ENCODE results near the gene C2CD5.
A peak's percentile ranks its signal among the peaks of the same experiment; 100 is the strongest.

Gene C2CD5

GRCh38 chr12:22443379-22444316, 100.7 kb downstream of the C2CD5 start:
- peak; percentile 76 for DNase-seq
- in situ Hi-C loops (cut with MboI; ENCODE audit: low pct_unique_long_range_greater_than_20kb, low sequenced_read_pairs) = loop anchor here (25.0 kb wide), 1 partner anchor 356 kb away; no protein-coding TSS in a partner anchor

DNA sequence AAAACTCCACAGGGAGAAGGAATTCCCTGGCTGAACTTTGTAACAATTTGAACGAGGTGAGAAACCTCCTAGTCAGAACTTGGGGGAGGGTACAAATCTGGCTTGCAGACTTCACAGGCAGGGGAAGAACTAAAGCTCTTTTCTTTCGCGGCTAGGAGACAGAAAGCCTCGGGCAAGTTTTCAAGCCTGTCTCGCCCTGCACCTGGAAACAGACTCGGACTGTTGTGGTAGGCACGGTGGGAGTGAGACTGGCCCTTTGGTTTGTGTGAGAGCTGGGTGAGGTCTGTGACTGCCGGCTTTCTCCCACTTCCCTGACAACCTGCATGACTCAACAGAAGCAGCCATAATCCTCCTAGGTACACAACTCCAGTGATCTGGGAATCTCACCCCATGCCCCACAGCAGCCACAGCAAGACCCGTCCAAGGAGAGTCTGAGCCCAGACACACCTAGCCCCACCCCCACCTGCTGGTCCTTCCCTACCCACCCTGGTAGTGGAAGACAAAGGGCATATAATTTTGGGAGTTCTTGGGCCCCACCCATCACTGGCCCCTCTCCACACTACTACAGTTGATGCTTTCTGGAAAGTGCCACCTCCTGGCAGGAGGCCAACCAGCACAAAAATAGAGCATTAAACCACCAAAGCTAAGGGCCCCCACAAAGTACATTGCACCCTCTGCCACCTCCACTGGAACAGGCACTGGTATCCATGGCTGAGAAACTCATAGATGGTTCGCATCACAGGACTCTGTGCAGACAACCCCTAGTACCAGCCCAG, 107.1 kb downstream of the C2CD5 start:
- no peak for DNase-seq
- in situ Hi-C loops (cut with MboI; ENCODE audit: low pct_unique_long_range_greater_than_20kb, low sequenced_read_pairs) = loop anchor here (25.0 kb wide), 1 partner anchor 350 kb away; no protein-coding TSS in a partner anchor

DNA sequence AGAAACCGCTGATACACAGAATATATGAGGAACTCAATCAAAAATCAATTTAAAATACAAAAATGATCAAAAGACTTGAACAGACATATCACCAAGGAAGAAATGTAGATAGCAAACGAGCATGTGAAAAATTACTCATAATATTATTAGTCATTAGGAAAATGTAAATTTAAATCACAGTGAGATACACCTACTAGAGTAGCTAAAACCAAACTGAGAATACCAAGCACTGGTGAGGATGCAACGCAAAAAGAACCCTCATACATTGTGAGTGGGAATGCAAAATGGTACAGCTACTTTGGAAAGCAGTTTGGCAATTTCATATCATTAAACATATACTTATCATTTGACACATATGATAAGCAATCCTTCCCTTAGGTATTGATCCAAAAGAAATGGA, 108.8 kb downstream of the C2CD5 start:
- no peak for DNase-seq
- in situ Hi-C loops (cut with MboI; ENCODE audit: low pct_unique_long_range_greater_than_20kb, low sequenced_read_pairs) = loop anchor here (25.0 kb wide), 1 partner anchor 348 kb away; no protein-coding TSS in a partner anchor

DNA sequence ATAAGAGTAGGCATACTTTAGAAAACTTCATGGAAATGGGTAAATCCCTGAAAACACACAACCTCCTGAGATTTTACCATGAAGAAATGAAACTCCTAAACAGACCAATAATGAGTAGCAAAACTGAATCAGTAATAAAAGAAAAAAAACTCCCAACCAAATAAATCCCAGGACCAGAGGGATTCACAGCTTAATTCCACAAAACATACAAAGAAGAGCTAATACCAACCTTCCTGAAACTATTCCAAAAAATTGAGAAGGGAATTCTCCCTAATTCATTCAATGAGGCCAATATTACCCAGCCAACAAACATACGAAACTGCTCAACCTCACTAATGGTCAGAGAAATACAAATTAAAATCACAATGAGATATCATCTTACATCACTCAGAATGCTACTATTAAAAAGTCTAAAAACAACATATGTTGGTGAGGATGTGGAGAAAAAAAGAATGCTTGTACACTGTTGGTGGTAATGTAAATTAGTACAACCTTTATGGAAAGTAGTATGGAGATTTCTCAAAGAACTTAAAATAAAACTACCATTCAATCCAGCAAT, 112.6 kb downstream of the C2CD5 start:
- DNase-seq = no peak
- in situ Hi-C loops (cut with MboI; ENCODE audit: low pct_unique_long_range_greater_than_20kb, low sequenced_read_pairs) = loop anchor here (25.0 kb wide), 1 partner anchor 344 kb away; no protein-coding TSS in a partner anchor

DNA sequence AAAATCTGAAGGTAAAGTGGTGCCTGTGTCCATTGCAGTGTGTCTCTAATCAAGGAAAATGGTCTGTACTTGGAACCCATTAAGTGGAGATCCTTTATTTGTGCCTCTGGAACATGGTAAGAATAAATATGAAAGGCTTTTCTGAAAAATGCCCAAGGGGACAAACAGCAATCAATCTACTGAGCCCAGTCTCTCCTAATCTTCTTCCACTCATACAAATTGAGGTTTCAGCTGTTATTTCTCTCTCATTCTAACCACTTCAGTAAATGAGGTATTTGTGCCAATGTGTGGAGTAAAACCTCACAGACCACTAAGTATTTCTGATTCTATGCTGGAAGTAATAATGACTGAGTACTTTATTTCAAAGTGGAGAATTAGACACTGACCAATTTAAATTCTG, 127.5 kb downstream of the C2CD5 start:
- in situ Hi-C loops (cut with MboI; ENCODE audit: low pct_unique_long_range_greater_than_20kb, low sequenced_read_pairs) = no loop called here

DNA sequence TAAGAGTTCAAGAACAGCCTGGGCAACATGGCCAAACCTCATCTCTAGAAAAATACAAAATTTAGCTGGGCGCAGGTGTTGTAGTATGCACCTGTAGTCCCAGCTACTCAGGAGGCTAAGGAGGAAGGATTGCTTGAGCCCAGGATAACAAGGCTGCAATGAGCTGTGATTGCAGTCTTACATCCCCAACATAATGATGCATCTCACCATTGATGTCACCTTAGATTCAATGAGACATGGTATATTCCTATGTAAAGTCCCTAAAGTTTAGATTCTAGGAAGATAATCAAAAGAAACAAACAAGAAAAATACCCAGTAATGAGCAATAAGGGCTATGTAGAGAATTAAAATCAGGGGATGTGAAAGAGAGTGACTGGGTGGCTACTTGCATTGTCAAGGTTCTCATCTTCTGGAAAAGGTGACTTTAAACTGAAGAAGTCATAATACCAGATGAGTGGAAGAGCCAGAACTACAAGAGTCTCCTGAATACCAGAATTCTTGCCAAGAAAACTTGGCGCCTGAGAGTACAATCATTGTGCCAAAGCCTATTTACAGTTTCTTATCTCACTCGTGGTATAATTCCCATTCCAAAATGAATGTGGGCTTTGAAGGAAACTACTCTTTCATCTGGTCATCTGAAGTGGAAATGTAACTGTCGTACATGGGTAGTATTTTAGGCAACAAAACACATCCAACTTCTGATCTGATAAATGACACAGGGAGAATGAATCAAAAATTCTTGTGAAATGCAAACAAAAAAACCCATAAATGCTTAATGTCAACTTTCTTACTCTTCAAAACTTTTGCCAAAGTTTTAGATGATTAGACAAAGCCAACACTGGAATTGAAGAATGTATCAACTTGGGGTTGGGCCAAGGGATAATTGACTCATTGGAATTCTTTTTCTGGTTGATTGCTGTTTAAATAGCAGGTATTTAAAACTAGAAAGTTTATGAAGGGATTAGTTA, 128.7 kb downstream of the C2CD5 start:
- in situ Hi-C loops (cut with MboI; ENCODE audit: low pct_unique_long_range_greater_than_20kb, low sequenced_read_pairs) = no loop called here
- DNase-seq = no peak

More for the DNA sequence above, 127.5 kb downstream of the C2CD5 start:
- DNase-seq = no peak

GRCh38 chr12:22414742-22415141, 129.6 kb downstream of the C2CD5 start:
- no peak for DNase-seq
- in situ Hi-C loops (cut with MboI; ENCODE audit: low pct_unique_long_range_greater_than_20kb, low sequenced_read_pairs) = no loop called here

GRCh38 chr12:22413592-22413991, 130.8 kb downstream of the C2CD5 start:
- in situ Hi-C loops (cut with MboI; ENCODE audit: low pct_unique_long_range_greater_than_20kb, low sequenced_read_pairs) = no loop called here
- no peak for DNase-seq

DNA sequence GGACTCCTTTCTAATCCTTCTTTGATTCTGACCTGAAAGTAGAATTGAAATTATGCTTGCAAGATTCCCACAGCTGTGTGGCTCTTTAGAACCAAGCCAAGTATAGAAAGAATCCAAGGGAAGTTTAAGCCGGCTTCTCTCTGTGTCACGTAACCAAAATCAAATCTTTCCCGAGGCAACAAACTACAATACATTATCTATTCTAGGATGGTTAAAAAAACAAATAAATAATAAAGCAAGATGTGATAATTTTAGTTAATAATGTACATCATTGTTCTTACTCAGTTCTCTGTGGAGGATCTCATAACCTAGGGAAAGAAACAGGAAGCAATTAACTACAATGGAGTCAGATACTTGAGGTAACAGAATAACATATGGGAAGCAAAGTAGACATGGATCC, 131.8 kb downstream of the C2CD5 start:
- in situ Hi-C loops (cut with MboI; ENCODE audit: low pct_unique_long_range_greater_than_20kb, low sequenced_read_pairs) = no loop called here
- no peak for DNase-seq

DNA sequence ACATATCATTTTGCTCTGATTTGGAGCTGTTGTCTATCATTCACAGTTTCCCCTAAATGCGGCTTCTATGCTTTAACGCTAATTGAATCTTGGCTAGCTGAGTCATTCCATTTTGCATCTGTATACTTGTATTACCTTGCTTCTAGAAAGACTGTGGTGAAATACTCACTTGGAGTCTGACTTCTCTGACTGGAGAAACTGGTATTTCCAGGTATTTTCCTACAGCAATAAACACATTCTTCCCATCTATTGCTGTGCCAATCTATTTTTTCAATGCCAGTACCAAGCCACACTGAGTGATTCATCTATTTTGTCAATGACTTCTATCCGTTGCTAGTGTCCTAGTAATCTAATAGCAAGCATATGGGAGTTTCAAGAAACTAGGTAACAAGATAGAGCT, 133.9 kb downstream of the C2CD5 start:
- no peak for DNase-seq
- in situ Hi-C loops (cut with MboI; ENCODE audit: low pct_unique_long_range_greater_than_20kb, low sequenced_read_pairs) = no loop called here

GRCh38 chr12:22409377-22410164, 134.8 kb downstream of the C2CD5 start:
- no peak for DNase-seq
- in situ Hi-C loops (cut with MboI; ENCODE audit: low pct_unique_long_range_greater_than_20kb, low sequenced_read_pairs) = no loop called here

GRCh38 chr12:22408610-22409376, 135.5 kb downstream of the C2CD5 start:
- DNase-seq = no peak
- in situ Hi-C loops (cut with MboI; ENCODE audit: low pct_unique_long_range_greater_than_20kb, low sequenced_read_pairs) = no loop called here

GRCh38 chr12:22407397-22407796, 136.9 kb downstream of the C2CD5 start:
- in situ Hi-C loops (cut with MboI; ENCODE audit: low pct_unique_long_range_greater_than_20kb, low sequenced_read_pairs) = no loop called here
- no peak for DNase-seq

DNA sequence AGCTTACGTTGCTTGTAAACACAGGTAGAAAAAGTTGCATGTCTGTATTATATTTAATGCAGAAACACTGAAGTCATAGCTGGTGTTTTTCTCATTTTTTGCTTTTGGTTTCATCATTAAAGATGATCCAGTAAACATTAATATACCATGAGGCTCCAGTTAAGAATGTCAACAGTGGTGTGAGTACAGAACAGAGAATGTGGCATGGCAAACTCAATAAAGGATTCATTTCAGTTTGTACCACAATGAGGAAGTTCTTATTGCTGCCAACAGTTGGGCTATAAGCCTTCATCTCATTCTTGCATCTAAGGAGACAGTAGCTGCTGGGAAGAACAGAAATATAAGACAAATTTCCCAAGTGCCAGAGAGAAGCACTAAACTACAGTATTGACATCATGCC, 137.7 kb downstream of the C2CD5 start:
- peak; percentile 3 for DNase-seq
- in situ Hi-C loops (cut with MboI; ENCODE audit: low pct_unique_long_range_greater_than_20kb, low sequenced_read_pairs) = no loop called here

GRCh38 chr12:22399464-22400180, 144.7 kb downstream of the C2CD5 start:
- DNase-seq = no peak

More at GRCh38 chr12:22399464-22400180, 144.7 kb downstream of the C2CD5 start:
- in situ Hi-C loops (cut with MboI; ENCODE audit: low pct_unique_long_range_greater_than_20kb, low sequenced_read_pairs) = no loop called here

Data from KBM-7 (cell line).